Activated naive CD8-positive, alpha-beta T cell treated with anti-CD3 and anti-CD28 coated beads, Interleukin-2, amount 10 ng/mL, durations not matched to agents 7 days and 5 days (primary cell): ENCODE results near the gene SAMD8. TPM values are rescaled to one million over a fixed set of nuclear protein-coding genes. Genes with fewer than 3 reads are reported as not detected.
"Not testable (repeated sequence)": the region's sequence is repeated elsewhere in the genome, so short reads cannot be mapped to it uniquely, and the experiment has no call there.

Experiments
- ATAC-seq: fragments of 150-1000 bp; cut with Tn5 transposase; one replicate; pipeline ENCODE4 v1.10.0; 2021; ENCODE audit warnings: low read depth, moderate library complexity
- POLR2A ChIA-PET: fragments of 350-600 bp; sonication (Branson Sonifier 250); formaldehyde crosslinking; loops from one replicate; lab custom pipeline; 2021; ENCODE audit warnings: antibody characterized with exemption; lab: Charles Lee
- DNase-seq: peaks from one replicate; pipeline ENCODE4 v3.0.0; 2021
- H3K27ac Mint-ChIP-seq: one replicate; pipeline ENCODE4 v1.8.0; 2022; ENCODE audit warnings: mild to moderate bottlenecking, mixed read lengths
- H3K27me3 Mint-ChIP-seq: one replicate; pipeline ENCODE4 v1.8.0; 2022; ENCODE audit warnings: mild to moderate bottlenecking, moderate library complexity, mixed read lengths
- H3K36me3 Mint-ChIP-seq: one replicate; pipeline ENCODE4 v1.8.0; 2021; ENCODE audit warnings: mild to moderate bottlenecking, mixed read lengths
- H3K4me1 Mint-ChIP-seq: one replicate; pipeline ENCODE4 v1.8.0; 2021; ENCODE audit warnings: mixed read lengths
- H3K4me3 Mint-ChIP-seq: one replicate; pipeline ENCODE4 v1.8.0; 2022; ENCODE audit warnings: mild to moderate bottlenecking, moderate library complexity, mixed read lengths
- H3K9me3 Mint-ChIP-seq: one replicate; pipeline ENCODE4 v1.8.0; 2021; ENCODE audit warnings: mixed read lengths
- total RNA-seq, 2 experiments: library from RNA; stranded (reverse); gene quantifications; one replicate each; pipeline ENCODE4 v1.2.3, GENCODE V29; 2021

The SAMD8 gene
- total RNA-seq, 2 experiments from 2014 or later, result 21.0 to 22.7 TPM

DNA sequence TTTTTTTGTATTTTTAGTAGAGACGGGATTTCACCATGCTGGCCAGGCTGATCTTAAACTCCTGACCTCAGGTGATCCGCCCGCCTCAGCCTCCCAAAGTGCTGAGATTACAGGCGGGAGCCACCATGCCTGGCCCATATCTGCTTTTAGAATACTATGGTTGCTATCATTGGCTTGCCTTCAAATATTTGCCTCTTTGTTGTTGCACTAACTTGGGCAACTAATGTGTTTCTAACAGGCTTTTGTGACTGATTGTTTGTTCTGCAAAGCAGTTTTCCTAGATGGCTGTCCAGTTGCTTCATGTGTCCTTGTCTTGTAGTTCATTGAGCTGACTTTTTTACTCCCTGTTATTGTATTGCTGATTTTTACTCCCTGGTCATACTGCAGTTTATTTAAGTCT lies 108.8 kb downstream of the SAMD8 start:
- Mint-ChIP-seq H3K27me3 (no peaks in the 10 kb centered on the region), H3K36me3 (peaks cover 28% of the 10 kb centered on the region), H3K27ac (no peak overlapping the region), H3K4me3 (no peak overlapping the region), H3K4me1 (peaks cover 38% of the 10 kb centered on the region), H3K9me3 (no peaks in the 10 kb centered on the region)
- POLR2A ChIA-PET, result no interaction called here
- ATAC-seq (no peak), DNase-seq (no peak)

DNA sequence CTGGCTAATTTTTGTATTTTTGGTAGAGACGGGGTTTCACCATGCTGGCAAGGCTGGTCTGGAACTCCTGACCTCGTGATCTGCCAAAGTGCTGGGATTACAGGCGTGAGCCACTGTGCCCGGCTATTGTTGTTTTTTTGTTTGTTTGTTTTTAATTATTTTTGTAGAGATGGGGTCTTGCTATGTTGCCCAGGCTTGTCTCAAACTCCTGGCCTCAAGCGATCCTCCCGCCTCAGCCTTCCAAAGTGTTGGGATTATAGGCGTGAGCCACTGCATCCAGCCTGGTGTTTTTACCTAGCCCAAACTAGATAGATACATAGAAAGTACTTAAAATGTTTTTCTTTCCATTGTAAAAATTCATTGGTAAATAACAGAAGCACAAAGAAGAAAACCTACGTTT lies 110.0 kb downstream of the SAMD8 start:
- H3K4me1 Mint-ChIP-seq, result peaks cover 35% of the 10 kb centered on the region
- not testable (repeated sequence) for DNase-seq, H3K27me3 Mint-ChIP-seq, ATAC-seq, H3K27ac Mint-ChIP-seq, H3K4me3 Mint-ChIP-seq, H3K9me3 Mint-ChIP-seq
- POLR2A ChIA-PET, result interaction anchor here (1.1 kb wide), 1 partner anchor 10 kb away, joined by 3 read pairs; the partner anchor contains the start of gene VDAC2
- H3K36me3 Mint-ChIP-seq, result peaks cover 28% of the 10 kb centered on the region

DNA sequence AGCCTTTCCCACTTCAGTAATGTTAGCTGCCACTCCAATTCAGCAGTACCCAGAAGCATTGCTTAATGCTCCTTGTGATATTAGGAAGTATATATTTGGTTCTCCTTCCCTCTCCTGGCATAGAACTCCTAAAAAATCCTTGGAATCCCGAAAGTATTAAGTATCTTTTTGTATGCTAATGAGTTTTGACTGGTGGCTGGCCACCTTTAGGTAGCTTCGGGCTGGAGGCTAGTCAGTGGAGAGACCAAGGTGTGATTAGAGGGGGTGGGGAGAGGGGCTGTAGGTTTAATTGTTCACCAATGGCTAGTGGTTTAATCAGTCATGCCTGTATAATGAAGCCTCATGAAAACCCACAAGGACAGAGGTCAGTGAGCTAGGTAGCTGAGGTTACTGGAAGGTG lies 112.1 kb downstream of the SAMD8 start:
- ATAC-seq (no peak), DNase-seq (no peak)
- Mint-ChIP-seq H3K4me3 (no peak overlapping the region), H3K36me3 (peaks cover 26% of the 10 kb centered on the region), H3K27me3 (no peaks in the 10 kb centered on the region), H3K4me1 (peaks cover 32% of the 10 kb centered on the region), H3K9me3 (no peaks in the 10 kb centered on the region), H3K27ac (peak overlapping the region; percentile 31)
- POLR2A ChIA-PET, result interaction anchor here (0.9 to 1.3 kb wide), 3 partner anchors 9 to 112 kb away, joined by 3 to 6 read pairs (median 3); partner anchors contain the start of genes SAMD8 and VDAC2

DNA sequence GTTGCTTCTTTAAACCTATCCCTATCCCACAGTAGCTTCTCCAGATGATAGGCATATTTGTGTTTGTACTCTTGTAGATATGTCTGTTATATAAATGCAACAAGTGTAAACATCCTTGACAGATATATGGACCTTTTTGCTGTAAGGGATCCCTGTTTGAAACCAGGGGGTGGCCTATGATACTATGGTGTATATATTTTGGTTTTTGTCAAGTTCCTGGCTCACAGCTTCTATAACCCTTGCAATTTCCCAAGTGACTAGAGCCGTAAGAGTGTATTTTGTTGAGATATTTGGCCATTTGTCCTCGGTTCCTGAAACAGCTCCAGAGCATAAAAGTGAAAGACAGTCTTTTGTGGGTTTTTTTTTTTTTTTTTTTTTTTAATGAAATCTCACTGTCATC lies 114.6 kb downstream of the SAMD8 start:
- peaks cover 30% of the 10 kb centered on the region for H3K36me3 Mint-ChIP-seq
- POLR2A ChIA-PET, result interaction anchor here (0.6 to 2.1 kb wide), 4 partner anchors 15 to 1377 kb away, joined by 3 to 8 read pairs (median 4); partner anchors contain the start of gene VDAC2
- no peaks in the 10 kb centered on the region for H3K27me3 Mint-ChIP-seq

DNA sequence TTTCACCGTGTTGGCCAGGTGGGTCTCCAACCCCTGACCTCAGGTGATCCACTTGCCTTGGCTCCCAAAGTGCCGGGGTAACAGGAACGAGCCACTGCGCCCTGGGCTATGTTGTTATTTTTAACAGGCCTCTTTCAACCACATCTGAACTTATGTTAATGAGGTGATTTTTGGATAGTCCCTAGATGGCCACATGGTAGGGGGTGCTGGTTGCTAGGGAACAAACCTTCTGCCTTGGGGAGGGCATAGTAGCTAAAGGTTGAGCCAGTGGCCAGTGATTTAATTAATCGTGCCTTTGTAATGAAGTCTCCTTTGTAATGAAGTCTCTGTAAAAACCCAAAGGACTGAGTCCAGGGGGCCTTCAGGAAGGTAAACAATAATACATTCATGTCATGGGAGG lies 115.2 kb downstream of the SAMD8 start:
- Mint-ChIP-seq H3K4me3 (no peak overlapping the region), H3K9me3 (no peaks in the 10 kb centered on the region), H3K27ac (no peak overlapping the region), H3K36me3 (peaks cover 32% of the 10 kb centered on the region), H3K27me3 (no peaks in the 10 kb centered on the region), H3K4me1 (peaks cover 41% of the 10 kb centered on the region)
- ATAC-seq, result no peak
- no peak for DNase-seq
- POLR2A ChIA-PET, result interaction anchor here (1.1 kb wide), 1 partner anchor 16 kb away, joined by 4 read pairs; the partner anchor contains the start of gene VDAC2

More for the DNA sequence above, 114.6 kb downstream of the SAMD8 start:
- Mint-ChIP-seq H3K9me3 (no peaks in the 10 kb centered on the region), H3K4me1 (peaks cover 43% of the 10 kb centered on the region), H3K27ac (no peak overlapping the region), H3K4me3 (no peak overlapping the region)
- DNase-seq, result no peak
- ATAC-seq, result no peak

DNA sequence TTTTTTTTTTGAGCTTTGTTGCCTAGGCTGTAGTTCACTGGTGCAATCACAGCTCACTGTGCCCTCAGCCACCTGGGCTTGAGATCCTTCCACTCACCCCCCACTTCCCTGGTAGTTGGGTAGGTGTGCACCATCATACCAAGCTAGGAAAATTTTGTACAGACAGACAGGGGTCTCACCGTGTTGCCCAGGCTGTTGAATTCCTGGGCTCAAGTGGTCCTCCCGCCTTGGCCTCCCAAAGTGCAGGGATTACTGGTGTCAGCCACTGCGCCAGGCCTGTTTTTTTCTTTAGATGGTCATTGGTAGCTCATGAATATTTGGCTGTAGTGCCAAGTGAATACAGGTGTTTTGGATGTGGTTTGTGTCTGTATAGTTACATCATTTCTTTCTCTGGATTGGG lies 116.8 kb downstream of the SAMD8 start:
- DNase-seq, result no peak
- POLR2A ChIA-PET, result interaction anchor here (1.3 kb wide), 1 partner anchor 17 kb away, joined by 7 read pairs; the partner anchor contains the start of gene VDAC2
- H3K27ac Mint-ChIP-seq, result peak overlapping the region; percentile 77
- peaks cover 44% of the 10 kb centered on the region for H3K4me1 Mint-ChIP-seq
- no peaks in the 10 kb centered on the region for H3K9me3 Mint-ChIP-seq
- no peak overlapping the region for H3K4me3 Mint-ChIP-seq
- H3K27me3 Mint-ChIP-seq, result no peaks in the 10 kb centered on the region
- ATAC-seq, result no peak
- H3K36me3 Mint-ChIP-seq, result peaks cover 33% of the 10 kb centered on the region

DNA sequence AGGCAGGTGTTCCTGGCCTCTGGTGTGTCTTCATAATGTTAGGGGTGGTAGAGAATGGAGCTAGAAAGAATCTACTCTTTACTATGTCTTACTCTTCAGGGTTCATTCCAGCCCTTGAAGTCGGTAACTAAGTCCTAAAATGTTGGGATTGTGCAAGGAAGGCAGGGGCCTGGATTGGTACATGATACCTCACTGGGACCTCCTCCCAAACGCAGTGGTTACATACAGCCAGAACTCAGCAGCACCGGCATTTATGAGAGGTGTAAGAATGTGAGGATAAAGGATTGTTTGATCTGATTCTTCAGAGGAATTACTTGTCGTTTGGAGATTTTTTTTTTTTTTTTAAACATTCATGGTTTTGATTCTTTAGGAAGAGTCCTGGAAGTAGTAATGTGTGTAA lies 117.4 kb downstream of the SAMD8 start:
- Mint-ChIP-seq H3K36me3 (peaks cover 32% of the 10 kb centered on the region), H3K27ac (peak overlapping the region; percentile 77), H3K27me3 (no peaks in the 10 kb centered on the region), H3K4me3 (no peak overlapping the region), H3K9me3 (no peaks in the 10 kb centered on the region), H3K4me1 (peaks cover 45% of the 10 kb centered on the region)
- ATAC-seq (no peak), DNase-seq (no peak)
- POLR2A ChIA-PET, result interaction anchor here (1.3 kb wide), 1 partner anchor 18 kb away, joined by 7 read pairs; the partner anchor contains the start of gene VDAC2

DNA sequence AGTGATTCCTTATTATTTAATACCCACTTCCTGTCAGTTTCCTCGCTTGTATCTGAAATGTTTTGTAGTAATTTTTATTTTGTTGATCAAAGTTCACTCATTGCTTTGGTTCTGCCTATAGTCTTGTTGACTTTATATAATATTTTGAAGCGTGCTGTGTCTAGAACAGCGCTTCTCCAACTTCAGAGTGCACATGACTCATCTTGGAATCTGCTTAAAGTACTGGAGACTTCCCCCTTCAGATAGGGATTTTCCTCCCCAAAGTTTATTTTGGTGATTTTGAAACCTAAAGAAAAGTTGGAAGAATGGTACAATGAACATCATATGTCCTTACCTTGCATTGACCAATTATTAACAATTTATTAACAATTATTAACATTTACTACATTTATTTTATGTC lies 118.5 kb downstream of the SAMD8 start:
- ATAC-seq (no peak), DNase-seq (no peak)
- Mint-ChIP-seq H3K36me3 (peaks cover 31% of the 10 kb centered on the region), H3K27me3 (no peaks in the 10 kb centered on the region), H3K4me1 (peaks cover 37% of the 10 kb centered on the region), H3K4me3 (no peak overlapping the region), H3K27ac (no peak overlapping the region), H3K9me3 (no peaks in the 10 kb centered on the region)
- POLR2A ChIA-PET, result interaction anchor here (0.6 to 7.5 kb wide), 7 partner anchors 19 to 1256 kb away, joined by 3 to 97 read pairs (median 5); partner anchors contain the start of genes SAMD8 and VDAC2

DNA sequence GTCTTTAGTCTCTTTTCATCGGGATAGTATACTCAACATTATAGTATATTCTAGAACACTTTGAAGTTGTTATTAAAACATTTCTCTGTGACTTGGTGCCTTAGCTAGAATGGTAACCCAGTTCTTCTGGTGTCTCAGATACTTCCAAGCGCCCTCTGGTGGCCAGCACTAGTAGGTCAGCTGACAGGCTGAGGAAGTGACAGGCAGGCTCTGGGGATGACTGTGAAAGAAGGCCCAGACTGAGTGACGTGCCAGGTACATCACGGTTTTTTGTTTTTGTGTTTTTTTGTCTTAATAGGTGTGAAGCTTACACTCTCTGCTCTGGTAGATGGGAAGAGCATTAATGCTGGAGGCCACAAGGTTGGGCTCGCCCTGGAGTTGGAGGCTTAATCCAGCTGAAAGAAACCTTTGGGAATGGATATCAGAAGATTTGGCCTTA lies 119.2 kb downstream of the SAMD8 start:
- peak overlapping the region; percentile 91 for H3K27ac Mint-ChIP-seq
- POLR2A ChIA-PET, result interaction anchor here (0.6 to 7.5 kb wide), 7 partner anchors 20 to 1256 kb away, joined by 3 to 97 read pairs (median 5); partner anchors contain the start of genes SAMD8 and VDAC2
- peaks cover 29% of the 10 kb centered on the region for H3K36me3 Mint-ChIP-seq
- peak; percentile 35 for ATAC-seq
- DNase-seq, result peak; percentile 90
- peak overlapping the region; percentile 11 for H3K4me3 Mint-ChIP-seq
- H3K4me1 Mint-ChIP-seq, result peaks cover 31% of the 10 kb centered on the region
- no peaks in the 10 kb centered on the region for H3K9me3 Mint-ChIP-seq
- H3K27me3 Mint-ChIP-seq, result no peaks in the 10 kb centered on the region

Other genes with a start within 250 kb of the SAMD8 start
- 100 to 1,000 TPM; 123 to 125 TPM for gene VDAC2, start 99.1 kb downstream of the SAMD8 start, total RNA-seq
- gene COMTD1, start 124.3 kb downstream of the SAMD8 start, total RNA-seq, result 10 to 100 TPM; 40.8 to 42.3 TPM